PC-9 (cell line): ENCODE measurements around the gene TRPV3. TPM values are rescaled to one million over a fixed set of nuclear protein-coding genes. Genes with fewer than 3 reads are reported as not detected.

Experiments used
- BruUV-seq: library from RNA; stranded (reverse); fragments of 400-500 nt; replicated peaks from 2 replicates; lab custom pipeline; 2021; lab: Mats Ljungman, UMichigan
- CTCF ChIA-PET: fragments of 300-600 bp; sonication (Branson Sonifier 250); formaldehyde crosslinking; loops from one replicate; lab custom pipeline; 2022; ENCODE audit warnings: antibody characterized with exemption; lab: Charles Lee
- POLR2A ChIA-PET: fragments of 300-600 bp; sonication (Branson Sonifier 250); formaldehyde crosslinking; loops from one replicate; lab custom pipeline; 2022; ENCODE audit warnings: antibody characterized with exemption; ENCODE audit not compliant: unreplicated experiment; lab: Charles Lee
- DNase-seq, 2 experiments: peaks; one replicate each; pipeline versions ENCODE4 v3.0.0 to v3.0.0-alpha.2; 2015 to 2022; ENCODE audit warnings: mixed read lengths in 1 of 2
- H2AFZ ChIP-seq: fragments of 200-600 bp; sonication (generic); 2 replicates; pipeline ENCODE4 v1.8.1; 2017; ENCODE audit warnings: antibody characterized with exemption
- H3F3A ChIP-seq: fragments of 200-600 bp; sonication (generic); 2 replicates; pipeline ENCODE4 v1.8.1; 2017; ENCODE audit warnings: antibody characterized with exemption, mild to moderate bottlenecking, low read depth; ENCODE audit not compliant: insufficient read depth
- H3K27ac ChIP-seq: fragments of 200-600 bp; sonication (generic); 2 replicates; pipeline ENCODE4 v1.6.1; 2016; ENCODE audit warnings: mixed run types
- H3K27me3 ChIP-seq: fragments of 200-600 bp; sonication (generic); 2 replicates; pipeline ENCODE4 v1.6.1; 2016; ENCODE audit warnings: low read depth, mixed run types; ENCODE audit not compliant: insufficient read depth
- H3K36me3 ChIP-seq: fragments of 200-600 bp; sonication (generic); 2 replicates; pipeline ENCODE4 v1.6.1; 2016; ENCODE audit warnings: low read depth, mixed run types
- H3K4me1 ChIP-seq: fragments of 200-600 bp; sonication (generic); replicated peaks from 2 replicates; pipeline ENCODE4 v1.6.1; 2016; ENCODE audit warnings: mixed run types; ENCODE audit not compliant: insufficient read depth
- H3K4me2 ChIP-seq: fragments of 200-600 bp; sonication (generic); 2 replicates; pipeline ENCODE4 v1.6.1; 2017; ENCODE audit warnings: mixed run types
- H3K4me3 ChIP-seq: fragments of 200-600 bp; sonication (generic); 2 replicates; pipeline ENCODE4 v1.6.1; 2016; ENCODE audit warnings: mixed run types
- H3K79me2 ChIP-seq: fragments of 200-600 bp; sonication (generic); 2 replicates; pipeline ENCODE4 v1.6.1; 2017; ENCODE audit warnings: low read depth, mixed run types
- H3K9me2 ChIP-seq: fragments of 200-600 bp; sonication (generic); 2 replicates; pipeline ENCODE4 v1.8.1; 2017; ENCODE audit warnings: mild to moderate bottlenecking; ENCODE audit not compliant: insufficient read depth
- H3K9me3 ChIP-seq: fragments of 200-600 bp; sonication (generic); 2 replicates; pipeline ENCODE4 v1.8.1; 2016; ENCODE audit warnings: low read depth; ENCODE audit not compliant: insufficient read depth
- H4K20me1 ChIP-seq: fragments of 200-600 bp; sonication (generic); 2 replicates; pipeline ENCODE4 v1.8.1; 2017; ENCODE audit not compliant: insufficient read depth
- EZH2 ChIP-seq: fragments of 200-600 bp; sonication (generic); IDR thresholded peaks from 2 replicates; pipeline ENCODE4 v1.8.0; 2017; ENCODE audit warnings: antibody characterized with exemption, low read depth
- intact Hi-C: fragments of 100-400 bp; cut with micrococcal nuclease; formaldehyde crosslinking; loops from one replicate; pipeline ENCODE4 v1.10.0; 2022; ENCODE audit not compliant: unreplicated experiment
- total RNA-seq: library from RNA; stranded (reverse); gene quantifications from 2 replicates; pipeline ENCODE4 v1.2.3, GENCODE V29; 2021
- TF ChIP-seq, protein P1 (sequence below): fragments of 200-600 bp; sonication (generic); conservative IDR thresholded peaks from 2 replicates; pipeline ENCODE4 v1.6.1; 2017; ENCODE audit warnings: mixed run types, antibody characterized with exemption, mild to moderate bottlenecking, moderate library complexity

The TRPV3 gene
- total RNA-seq, 1 experiment from 2014 or later, result 1.9 TPM

GRCh38 chr17:3542410-3543088 lies 15.1 kb downstream of the TRPV3 start:
- Histone ChIP-seq H3K79me2 (no peaks in the 10 kb centered on the region), H3K4me3 (no peak overlapping the region), H3K4me1 (no peaks in the 10 kb centered on the region), H3K4me2 (no peak overlapping the region), H3K27ac (no peak overlapping the region), H3K9me3 (no peaks in the 10 kb centered on the region), H3K36me3 (no peaks in the 10 kb centered on the region), H3K27me3 (peaks cover 5% of the 10 kb centered on the region), H2AFZ (no peak overlapping the region), H4K20me1 (no peaks in the 10 kb centered on the region), H3F3A (no peaks in the 10 kb centered on the region), H3K9me2 (no peaks in the 10 kb centered on the region)
- intact Hi-C loops, result no loop called here
- ChIA-PET CTCF (no interaction called here), POLR2A (no interaction called here)
- no TSS peak for BruUV-seq
- TF ChIP-seq EZH2, result no peak
- TF ChIP-seq, protein P1, sequence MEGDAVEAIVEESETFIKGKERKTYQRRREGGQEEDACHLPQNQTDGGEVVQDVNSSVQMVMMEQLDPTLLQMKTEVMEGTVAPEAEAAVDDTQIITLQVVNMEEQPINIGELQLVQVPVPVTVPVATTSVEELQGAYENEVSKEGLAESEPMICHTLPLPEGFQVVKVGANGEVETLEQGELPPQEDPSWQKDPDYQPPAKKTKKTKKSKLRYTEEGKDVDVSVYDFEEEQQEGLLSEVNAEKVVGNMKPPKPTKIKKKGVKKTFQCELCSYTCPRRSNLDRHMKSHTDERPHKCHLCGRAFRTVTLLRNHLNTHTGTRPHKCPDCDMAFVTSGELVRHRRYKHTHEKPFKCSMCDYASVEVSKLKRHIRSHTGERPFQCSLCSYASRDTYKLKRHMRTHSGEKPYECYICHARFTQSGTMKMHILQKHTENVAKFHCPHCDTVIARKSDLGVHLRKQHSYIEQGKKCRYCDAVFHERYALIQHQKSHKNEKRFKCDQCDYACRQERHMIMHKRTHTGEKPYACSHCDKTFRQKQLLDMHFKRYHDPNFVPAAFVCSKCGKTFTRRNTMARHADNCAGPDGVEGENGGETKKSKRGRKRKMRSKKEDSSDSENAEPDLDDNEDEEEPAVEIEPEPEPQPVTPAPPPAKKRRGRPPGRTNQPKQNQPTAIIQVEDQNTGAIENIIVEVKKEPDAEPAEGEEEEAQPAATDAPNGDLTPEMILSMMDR, result no peak
- no peak for DNase-seq

GRCh38 chr17:3539881-3540540 lies 17.6 kb downstream of the TRPV3 start:
- H3K9me2 ChIP-seq, result no peaks in the 10 kb centered on the region
- no peak overlapping the region for H3K27ac ChIP-seq
- H3K79me2 ChIP-seq, result no peaks in the 10 kb centered on the region
- no TSS peak for BruUV-seq
- peaks cover 5% of the 10 kb centered on the region for H3K27me3 ChIP-seq
- no peaks in the 10 kb centered on the region for H4K20me1 ChIP-seq
- POLR2A ChIA-PET, result no interaction called here
- intact Hi-C loops, result no loop called here
- CTCF ChIA-PET, result interaction anchor here (0.6 kb wide), 1 partner anchor 718 kb away, joined by 6 read pairs; no protein-coding TSS in a partner anchor
- no peaks in the 10 kb centered on the region for H3F3A ChIP-seq
- no peaks in the 10 kb centered on the region for H3K4me1 ChIP-seq
- no peak overlapping the region for H3K4me2 ChIP-seq
- no peak for DNase-seq
- H3K9me3 ChIP-seq, result no peaks in the 10 kb centered on the region
- H2AFZ ChIP-seq, result no peak overlapping the region
- H3K36me3 ChIP-seq, result no peaks in the 10 kb centered on the region
- no peak overlapping the region for H3K4me3 ChIP-seq
- no peak for TF ChIP-seq EZH2
- TF ChIP-seq, protein P1, result no peak

- DNase-seq, result no peak
- no peaks in the 10 kb centered on the region for H3F3A ChIP-seq
- H3K27me3 ChIP-seq, result no peaks in the 10 kb centered on the region
- ChIA-PET CTCF (no interaction called here), POLR2A (no interaction called here)
- TF ChIP-seq, protein P1, result no peak
- no peak for TF ChIP-seq EZH2
- H3K36me3 ChIP-seq, result no peaks in the 10 kb centered on the region
- H4K20me1 ChIP-seq, result no peaks in the 10 kb centered on the region
- no peaks in the 10 kb centered on the region for H3K9me3 ChIP-seq
- no TSS peak for BruUV-seq
- H3K4me3 ChIP-seq, result no peak overlapping the region
- no peaks in the 10 kb centered on the region for H3K79me2 ChIP-seq
- no peaks in the 10 kb centered on the region for H3K9me2 ChIP-seq
- H3K4me2 ChIP-seq, result no peak overlapping the region
- H3K27ac ChIP-seq, result no peak overlapping the region
- H3K4me1 ChIP-seq, result no peaks in the 10 kb centered on the region
- no peak overlapping the region for H2AFZ ChIP-seq
- intact Hi-C loops, result no loop called here
Measured at GRCh38 chr17:3536716-3537115, 20.9 kb downstream of the TRPV3 start.
